Vagina (tissue), 2 donors: Measurements from ENCODE around the gene RBMXL2.

Experiments
- CTCF ChIP-seq, 3 experiments: fragments of 450-650 bp in 2 of 3; fragments of 200-600 bp in 1 of 3; sonication (generic) in 1 of 3; IDR thresholded peaks; one replicate each; pipeline ENCODE4 v1.5.1; 2017 to 2019; ENCODE audit warnings: antibody characterized with exemption in 3 of 3, mild to moderate bottlenecking in 2 of 3, moderate library complexity in 2 of 3
- POLR2A ChIP-seq, 2 donors: fragments of 450-650 bp; IDR thresholded peaks; one replicate each; pipeline ENCODE4 v1.6.1; 2017; ENCODE audit warnings: antibody characterized with exemption in 2 of 2, mild to moderate bottlenecking in 2 of 2, moderate library complexity in 2 of 2
- POLR2AphosphoS5 ChIP-seq, 2 donors: sonication (generic); formaldehyde crosslinking; IDR thresholded peaks; one replicate each; pipeline ENCODE4 v1.9.0; 2017; ENCODE audit warnings: antibody characterized with exemption in 2 of 2, mild to moderate bottlenecking in 2 of 2, low read depth in 1 of 2; ENCODE audit not compliant: insufficient read depth in 1 of 2

- no peak for TF ChIP-seq CTCF (IDR thresholded peaks at IDR 0.05)
- no peak for TF ChIP-seq POLR2AphosphoS5 (IDR thresholded peaks at IDR 0.05; ENCODE audit: insufficient read depth in 1 of 2, low read depth in 1 of 2)
- TF ChIP-seq POLR2A (IDR thresholded peaks at IDR 0.05) = no peak
These were observed at the start of gene RBMXL2 for GRCh38 chr11:7088921-7089320.
